Central memory CD8-positive, alpha-beta T cell (primary cell): Measurements from ENCODE around the gene CIITA.

Experiments
- ATAC-seq: fragments of 150-1000 bp; cut with Tn5 transposase; replicated peaks from 2 replicates; pipeline ENCODE4 v1.10.0; 2022; ENCODE audit warnings: mild to moderate bottlenecking, moderate FRiP score, moderate number of reproducible peaks; ENCODE audit not compliant: poor library complexity, severe bottlenecking; ENCODE audit errors: extremely low read depth
- DNase-seq, 2 donors: peaks; one replicate each; pipeline ENCODE4 v3.0.0; 2021; ENCODE audit warnings: low spot score in 2 of 2
- H3K27ac Mint-ChIP-seq: one replicate; pipeline ENCODE4 v1.8.0; 2022; ENCODE audit warnings: low read depth, mild to moderate bottlenecking, moderate library complexity, mixed read lengths
- H3K27me3 Mint-ChIP-seq: one replicate; pipeline ENCODE4 v1.8.0; 2022; ENCODE audit warnings: mixed read lengths
- H3K36me3 Mint-ChIP-seq: one replicate; pipeline ENCODE4 v1.8.0; 2022; ENCODE audit warnings: mild to moderate bottlenecking, moderate library complexity, mixed read lengths; ENCODE audit not compliant: insufficient read depth
- H3K4me1 Mint-ChIP-seq: one replicate; pipeline ENCODE4 v1.8.0; 2022; ENCODE audit warnings: mixed read lengths
- H3K4me3 Mint-ChIP-seq: one replicate; pipeline ENCODE4 v1.8.0; 2022; ENCODE audit warnings: mild to moderate bottlenecking, moderate library complexity, mixed read lengths
- H3K9me3 Mint-ChIP-seq: one replicate; pipeline ENCODE4 v1.8.0; 2022; ENCODE audit warnings: mixed read lengths

CIITA gene

DNA sequence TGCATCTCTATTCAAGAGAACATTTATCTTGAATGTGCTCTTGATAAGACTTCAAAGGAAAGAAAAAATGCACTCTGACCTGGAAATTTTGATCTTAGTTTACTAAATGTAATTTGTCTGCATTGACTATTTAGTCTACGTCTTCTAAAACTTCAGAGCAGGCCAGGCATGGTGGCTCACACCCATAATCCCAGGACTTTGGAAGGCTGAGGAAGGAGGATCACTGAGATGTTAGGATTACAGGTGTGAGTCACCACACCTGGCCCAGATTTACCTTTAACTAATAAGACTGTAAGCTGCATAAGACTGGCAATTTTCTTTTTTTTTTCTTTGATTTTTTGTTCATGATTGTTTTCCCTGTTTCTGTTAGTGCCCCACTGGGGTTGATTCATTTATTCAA lies 18.8 kb upstream of the CIITA start:
- Mint-ChIP-seq H3K27ac (no peak overlapping the region), H3K9me3 (peaks cover 9% of the 10 kb centered on the region), H3K4me1 (peaks cover 1% of the 10 kb centered on the region), H3K36me3 (peaks cover 3% of the 10 kb centered on the region), H3K4me3 (no peak overlapping the region), H3K27me3 (no peaks in the 10 kb centered on the region)
- DNase-seq = no peak
- ATAC-seq = no peak

DNA sequence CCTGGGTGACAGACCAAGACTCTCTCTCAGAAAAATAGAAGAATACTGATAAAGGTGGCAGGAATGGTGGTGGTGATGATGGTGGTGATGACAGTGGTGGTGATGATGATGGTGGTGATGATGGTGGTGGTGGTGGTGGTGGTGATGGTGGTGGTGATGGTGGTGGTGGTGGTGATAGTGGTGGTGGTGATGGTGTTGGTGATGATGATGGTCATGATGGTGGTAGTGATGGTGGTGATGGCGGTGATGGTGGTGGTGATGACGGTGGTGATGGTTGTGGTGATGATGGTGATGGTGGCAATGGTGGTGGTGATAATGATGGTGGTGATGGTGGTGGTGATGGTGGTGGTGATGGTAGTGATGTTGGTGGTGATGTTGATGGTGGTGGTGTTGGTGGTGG lies 18.0 kb upstream of the CIITA start:
- DNase-seq = no peak
- no peak for ATAC-seq
- H3K9me3 Mint-ChIP-seq = peaks cover 9% of the 10 kb centered on the region

DNA sequence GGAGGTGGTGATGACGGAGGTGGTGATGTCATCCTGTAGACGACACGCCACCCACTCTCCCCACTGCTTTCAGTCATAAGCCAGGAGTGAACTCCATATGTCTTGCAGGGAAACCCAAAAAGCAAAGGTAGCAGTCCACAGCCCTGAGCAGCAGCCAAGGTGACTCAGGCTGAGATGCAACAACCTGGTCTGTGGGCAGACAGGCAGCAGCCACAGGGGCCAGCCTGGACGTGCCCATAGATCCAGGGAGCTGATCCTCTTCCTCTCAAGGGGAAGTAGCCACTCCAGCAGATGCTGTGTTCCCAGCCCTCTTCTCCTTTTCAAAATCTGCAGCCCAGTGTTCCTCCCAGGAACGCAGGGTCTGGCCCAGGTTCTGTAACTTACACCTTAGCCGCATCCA lies 17.3 kb upstream of the CIITA start:
- H3K4me3 Mint-ChIP-seq = no peak overlapping the region
- H3K27ac Mint-ChIP-seq = no peak overlapping the region
- H3K36me3 Mint-ChIP-seq = peaks cover 3% of the 10 kb centered on the region

More for the DNA sequence above, 18.0 kb upstream of the CIITA start:
- Mint-ChIP-seq H3K4me3 (no peak overlapping the region), H3K27me3 (no peaks in the 10 kb centered on the region), H3K4me1 (no peaks in the 10 kb centered on the region), H3K36me3 (peaks cover 3% of the 10 kb centered on the region), H3K27ac (peak overlapping the region; percentile 5)

DNA sequence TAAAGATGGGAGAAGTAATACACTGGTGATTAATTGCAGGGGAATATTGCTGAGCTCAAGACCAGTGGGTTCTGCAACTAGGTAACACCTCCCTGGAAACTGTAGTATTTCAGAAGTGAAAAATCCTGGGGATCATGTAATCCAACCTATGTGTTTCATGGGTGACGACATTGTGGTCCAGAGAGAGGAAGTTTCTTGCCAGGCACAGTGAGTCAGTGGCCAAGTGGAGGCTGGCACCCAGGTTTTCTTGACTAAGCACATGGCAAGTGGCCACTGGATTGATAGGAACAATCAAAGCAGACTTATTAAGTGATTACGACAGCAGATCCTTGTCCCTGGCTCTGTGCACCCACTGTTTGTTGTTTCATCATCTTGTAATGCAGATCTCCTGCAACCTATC lies 14.6 kb upstream of the CIITA start:
- Mint-ChIP-seq H3K9me3 (peaks cover 9% of the 10 kb centered on the region), H3K27ac (no peak overlapping the region), H3K36me3 (peaks cover 3% of the 10 kb centered on the region), H3K27me3 (no peaks in the 10 kb centered on the region), H3K4me3 (no peak overlapping the region), H3K4me1 (peaks cover 5% of the 10 kb centered on the region)
- ATAC-seq (no peak), DNase-seq (no peak)

More for the DNA sequence above, 17.3 kb upstream of the CIITA start:
- Mint-ChIP-seq H3K27me3 (no peaks in the 10 kb centered on the region), H3K4me1 (no peaks in the 10 kb centered on the region), H3K9me3 (peaks cover 9% of the 10 kb centered on the region)
- ATAC-seq (no peak), DNase-seq (no peak)

DNA sequence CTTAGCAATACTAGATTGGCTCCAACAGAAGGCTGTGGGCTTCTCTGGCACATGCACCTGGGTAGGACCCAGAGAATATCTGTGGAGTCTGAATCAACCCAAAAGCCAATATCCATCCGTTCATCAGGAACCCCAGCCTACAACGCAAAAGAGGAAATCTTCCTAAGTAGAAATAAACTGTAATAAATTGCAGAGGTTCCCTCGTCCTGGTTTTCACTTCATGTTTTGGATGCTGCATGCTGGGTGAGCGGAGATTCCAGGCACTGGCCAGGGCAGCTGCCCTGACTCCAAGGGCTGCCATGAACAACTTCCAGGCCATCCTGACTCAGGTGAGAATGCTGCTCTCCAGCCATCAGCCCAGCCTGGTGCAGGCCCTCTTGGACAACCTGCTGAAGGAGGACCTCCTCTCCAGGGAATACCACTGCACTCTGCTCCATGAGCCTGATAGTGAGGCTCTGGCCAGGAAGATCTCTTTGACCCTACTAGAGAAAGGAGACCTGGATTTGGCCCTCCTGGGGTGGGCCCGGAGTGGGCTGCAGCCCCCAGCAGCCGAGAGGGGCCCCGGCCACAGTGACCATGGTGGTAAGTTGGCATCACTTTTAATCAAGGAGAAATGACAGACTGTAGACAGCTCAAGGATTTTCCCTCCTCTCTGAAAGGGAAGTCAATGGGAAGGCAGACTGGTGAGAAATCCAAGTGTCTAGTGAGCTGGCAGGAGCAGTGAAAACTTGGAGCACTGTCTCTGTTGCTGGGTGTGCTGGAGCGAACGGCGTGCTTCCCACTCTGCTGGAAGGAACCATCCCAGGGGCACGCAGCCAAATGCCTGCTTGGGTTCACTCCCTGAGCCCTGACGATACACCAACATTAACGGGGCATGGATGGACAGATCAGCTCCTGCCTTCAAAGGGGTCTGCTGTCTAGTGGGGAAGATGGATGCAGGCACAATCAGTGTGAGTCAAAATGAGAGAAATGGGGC lies 10.7 kb upstream of the CIITA start:
- ATAC-seq = no peak
- peaks cover 40% of the 10 kb centered on the region for H3K4me1 Mint-ChIP-seq
- H3K27me3 Mint-ChIP-seq = no peaks in the 10 kb centered on the region
- no peaks in the 10 kb centered on the region for H3K36me3 Mint-ChIP-seq
- H3K4me3 Mint-ChIP-seq = no peak overlapping the region
- DNase-seq = no peak
- H3K27ac Mint-ChIP-seq = no peak overlapping the region
- no peaks in the 10 kb centered on the region for H3K9me3 Mint-ChIP-seq

DNA sequence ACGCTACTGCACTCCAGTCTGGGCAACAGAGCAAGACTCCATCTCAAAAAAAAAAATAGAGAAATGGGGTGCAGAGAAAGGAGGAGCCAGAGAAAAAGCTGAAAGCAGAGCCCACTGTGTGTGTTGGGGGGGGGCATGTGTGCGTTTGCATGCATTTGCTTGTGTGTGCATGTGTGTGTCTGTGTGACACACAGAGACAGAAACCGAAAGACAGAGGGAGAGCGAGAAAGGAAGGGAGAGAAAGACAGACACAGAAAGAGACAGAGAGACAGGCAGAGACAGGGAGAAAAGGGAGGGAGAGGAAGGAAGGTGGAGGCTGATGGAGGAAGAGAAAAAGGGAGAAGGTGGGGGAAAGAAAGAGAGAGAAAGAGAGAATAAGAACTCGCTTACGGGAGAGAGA lies 9.8 kb upstream of the CIITA start:
- Mint-ChIP-seq H3K4me3 (peak overlapping the region; percentile 2), H3K27ac (no peak overlapping the region), H3K4me1 (peaks cover 49% of the 10 kb centered on the region)

DNA sequence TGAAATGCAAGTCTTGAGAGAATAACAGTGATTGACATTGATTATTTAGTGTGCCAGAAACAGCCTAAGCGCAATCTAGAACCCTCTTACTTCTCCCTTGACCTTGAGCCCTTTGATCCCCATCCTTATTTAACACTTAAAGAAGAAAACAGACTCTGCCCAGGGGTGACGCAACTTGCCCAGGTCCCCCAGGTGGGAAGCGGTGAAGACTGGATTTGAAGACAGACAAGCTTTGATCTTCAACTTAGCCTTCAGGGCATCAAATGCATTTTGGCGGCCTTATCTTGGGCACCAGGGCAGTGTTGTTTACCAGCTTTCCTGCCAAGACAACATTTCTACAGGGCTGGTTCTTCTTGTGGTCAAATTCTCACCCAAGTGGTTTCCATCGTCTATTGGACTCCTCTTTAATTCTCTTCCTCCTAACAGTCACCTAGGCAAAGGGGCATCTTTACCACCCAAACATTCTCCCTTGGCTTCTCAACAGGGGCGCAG lies 8.9 kb upstream of the CIITA start:
- Mint-ChIP-seq H3K9me3 (no peaks in the 10 kb centered on the region), H3K36me3 (peaks cover 2% of the 10 kb centered on the region), H3K4me3 (peak overlapping the region; percentile 40), H3K27ac (peak overlapping the region; percentile 21), H3K4me1 (peaks cover 55% of the 10 kb centered on the region), H3K27me3 (no peaks in the 10 kb centered on the region)
- DNase-seq (no peak), ATAC-seq (no peak)

More for the DNA sequence above, 9.8 kb upstream of the CIITA start:
- ATAC-seq (no peak), DNase-seq (no peak)
- H3K9me3 Mint-ChIP-seq = no peaks in the 10 kb centered on the region
- H3K27me3 Mint-ChIP-seq = no peaks in the 10 kb centered on the region
- peaks cover 2% of the 10 kb centered on the region for H3K36me3 Mint-ChIP-seq

DNA sequence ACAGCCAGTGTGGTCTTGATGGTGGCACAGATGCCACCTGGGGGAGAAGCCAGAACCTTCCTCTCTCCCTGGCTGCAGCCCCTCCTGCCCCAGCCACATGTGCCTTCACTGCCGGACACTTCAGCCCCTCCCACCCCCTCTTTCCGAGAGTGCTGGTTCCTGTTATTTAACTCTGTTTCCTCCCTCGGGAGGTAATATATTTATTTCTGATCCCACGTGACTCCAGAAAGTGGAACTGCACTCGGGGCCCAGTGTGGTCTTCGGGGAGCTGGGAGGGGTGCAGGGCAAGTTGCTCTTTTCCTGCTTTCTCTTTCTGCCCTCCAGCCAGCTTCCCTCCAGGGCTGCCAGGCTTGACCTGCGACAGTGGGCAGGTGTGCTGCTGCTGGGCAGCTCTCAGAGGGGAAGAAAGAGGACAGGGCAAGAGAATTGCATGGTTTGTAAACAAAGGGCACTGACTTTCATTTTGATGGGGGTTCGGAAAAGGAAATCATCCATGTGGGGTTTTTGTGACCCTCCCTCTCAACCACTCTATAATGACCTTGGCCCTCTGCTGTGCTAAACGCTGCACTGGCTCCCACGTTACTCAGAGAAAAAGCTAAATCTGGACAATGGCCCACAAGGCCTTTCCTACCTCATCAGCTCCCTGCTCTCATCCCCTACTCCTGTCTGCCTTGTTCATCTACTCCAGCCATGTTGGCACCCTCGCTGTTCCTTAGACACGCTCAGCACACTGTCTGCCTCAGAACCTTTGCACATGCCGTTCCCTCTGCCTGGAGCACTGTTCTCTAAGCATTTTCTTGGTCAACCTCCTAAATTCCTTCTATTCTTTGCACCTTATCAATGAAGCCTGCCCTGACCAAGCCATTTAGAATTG lies 8.2 kb upstream of the CIITA start:
- ATAC-seq (no peak), DNase-seq (no peak)
- Mint-ChIP-seq H3K27me3 (no peaks in the 10 kb centered on the region), H3K9me3 (no peaks in the 10 kb centered on the region), H3K4me1 (peaks cover 55% of the 10 kb centered on the region), H3K4me3 (peak overlapping the region; percentile 40), H3K27ac (peak overlapping the region; percentile 71), H3K36me3 (peaks cover 2% of the 10 kb centered on the region)

DNA sequence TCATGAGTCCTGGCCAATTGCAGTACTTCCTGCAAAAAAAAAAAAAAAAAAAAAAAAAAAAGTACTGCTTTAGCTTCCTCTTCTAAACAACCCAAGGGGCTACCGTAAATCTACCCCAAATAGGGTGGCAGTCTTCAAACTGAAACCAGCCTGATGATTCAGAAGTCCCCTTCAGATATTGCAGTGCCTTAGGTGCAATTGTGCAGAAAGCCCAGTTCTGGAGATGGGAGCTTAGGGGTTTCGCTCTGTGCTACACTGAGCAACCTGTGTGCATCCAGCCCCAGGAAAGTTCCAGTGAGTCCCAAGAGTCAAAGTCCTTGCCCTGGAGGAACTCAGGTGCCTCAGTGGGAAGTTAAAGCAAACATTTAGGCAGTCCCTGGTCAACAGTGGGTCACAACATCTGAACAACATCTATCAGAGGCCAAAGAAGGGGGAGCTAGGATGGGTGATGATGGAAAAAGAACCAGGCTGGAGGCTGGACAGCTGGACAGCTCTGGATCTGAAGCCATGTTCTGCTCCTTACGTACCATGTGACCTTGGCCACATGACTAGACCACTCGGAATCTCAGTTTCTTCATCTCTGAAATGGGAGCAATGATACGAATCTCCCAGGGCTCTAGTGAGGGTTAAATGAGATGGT lies 6.7 kb upstream of the CIITA start:
- Mint-ChIP-seq H3K4me3 (peak overlapping the region; percentile 41), H3K27me3 (no peaks in the 10 kb centered on the region), H3K4me1 (peaks cover 66% of the 10 kb centered on the region), H3K9me3 (no peaks in the 10 kb centered on the region), H3K27ac (no peak overlapping the region), H3K36me3 (peaks cover 2% of the 10 kb centered on the region)
- DNase-seq (no peak), ATAC-seq (no peak)

DNA sequence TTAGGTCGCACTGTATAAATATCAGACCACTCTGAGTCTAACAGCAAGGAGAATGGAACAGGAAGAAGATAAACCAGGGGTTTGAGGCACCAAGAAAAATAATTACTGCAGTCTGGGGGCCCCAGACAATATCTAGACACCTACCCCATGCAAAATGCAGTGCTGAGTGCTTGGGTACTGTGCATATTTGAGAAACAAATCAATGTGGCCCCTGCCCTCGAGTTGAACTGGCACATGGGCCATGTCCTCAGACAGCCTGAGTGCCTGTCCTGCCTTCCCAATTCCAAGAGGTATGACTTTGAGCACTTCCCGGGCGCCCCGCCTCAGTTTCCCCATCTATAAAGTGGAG lies 6.2 kb upstream of the CIITA start:
- H3K36me3 Mint-ChIP-seq = peaks cover 2% of the 10 kb centered on the region
- peaks cover 72% of the 10 kb centered on the region for H3K4me1 Mint-ChIP-seq
- peak overlapping the region; percentile 33 for H3K4me3 Mint-ChIP-seq
- DNase-seq = no peak
- peak overlapping the region; percentile 73 for H3K27ac Mint-ChIP-seq
- no peaks in the 10 kb centered on the region for H3K9me3 Mint-ChIP-seq
- H3K27me3 Mint-ChIP-seq = no peaks in the 10 kb centered on the region
- no peak for ATAC-seq

DNA sequence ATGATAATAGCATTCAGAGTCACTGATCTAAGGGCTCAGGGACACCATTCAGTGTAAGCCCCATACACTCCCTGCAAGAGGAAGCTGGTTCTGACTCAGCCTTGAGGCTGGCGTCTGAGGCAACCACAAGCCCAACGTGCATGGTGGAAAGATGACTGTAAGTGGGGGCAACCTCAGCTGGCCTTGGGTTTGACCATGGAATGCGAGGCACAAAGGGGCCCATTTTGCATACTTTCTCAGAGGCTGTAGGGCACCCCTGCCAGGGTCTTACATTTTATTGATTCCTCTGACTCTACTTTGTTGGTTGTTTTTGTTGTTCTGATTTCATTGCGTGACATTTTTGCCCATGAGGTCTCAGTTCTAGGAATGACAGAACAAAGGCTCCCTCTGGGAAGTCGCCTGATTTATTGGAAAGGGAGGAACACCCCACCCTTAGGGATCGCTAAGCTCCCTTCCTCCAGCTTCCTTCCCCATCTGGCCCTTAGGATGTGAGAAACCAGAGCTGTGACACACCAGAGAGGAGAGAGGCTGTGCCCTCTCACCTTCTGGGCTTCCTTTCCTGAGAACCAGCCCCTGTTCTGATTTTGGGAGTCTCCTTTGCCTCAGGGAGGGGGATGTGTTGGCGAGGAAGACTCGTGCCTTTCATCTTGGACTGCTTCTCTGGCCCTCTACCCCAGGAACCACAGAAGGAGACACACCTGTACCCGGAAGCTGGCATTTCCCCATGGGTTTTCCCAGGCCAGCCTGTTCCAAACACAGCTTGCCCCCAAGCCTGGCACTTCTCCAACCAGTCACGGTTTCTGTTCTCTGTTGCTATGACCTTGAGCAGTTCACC lies 5.6 kb upstream of the CIITA start:
- Mint-ChIP-seq H3K9me3 (no peaks in the 10 kb centered on the region), H3K4me1 (peaks cover 78% of the 10 kb centered on the region), H3K4me3 (peak overlapping the region; percentile 33), H3K27ac (peak overlapping the region; percentile 73), H3K27me3 (no peaks in the 10 kb centered on the region), H3K36me3 (peaks cover 6% of the 10 kb centered on the region)
- DNase-seq (no peak), ATAC-seq (peak; percentile 86)
